Esophagus squamous epithelium (tissue), 5 donors: ENCODE results near the gene CHID1. TPM values are rescaled to one million over a fixed set of nuclear protein-coding genes. Genes with fewer than 3 reads are reported as not detected.

ENCODE experiments used
- DNase-seq: peaks from one replicate; lab custom pipeline; 2025; lab: John Stamatoyannopoulos, UW
- H3K27ac ChIP-seq, 4 donors: fragments of 200-600 bp; sonication (generic); one replicate each; pipeline ENCODE4 v1.5.1; 2016 to 2019; ENCODE audit warnings: mild to moderate bottlenecking in 1 of 4
- H3K27me3 ChIP-seq, 4 donors: fragments of 200-600 bp; sonication (generic); 1 replicate in 3 of 4; 2 replicates in 1 of 4; pipeline versions ENCODE4 v1.5.1 to v1.6.0; 2017 to 2021; ENCODE audit warnings: antibody characterized with exemption in 1 of 4
- H3K36me3 ChIP-seq, 3 donors: fragments of 200-600 bp; sonication (generic); one replicate each; pipeline ENCODE4 v1.5.1; 2016 to 2019
- H3K4me1 ChIP-seq, 3 donors: fragments of 200-600 bp; sonication (generic); one replicate each; pipeline ENCODE4 v1.5.1; 2017 to 2019
- H3K4me3 ChIP-seq, 4 donors: fragments of 200-600 bp; sonication (generic); 1 replicate in 3 of 4; 2 replicates in 1 of 4; pipeline ENCODE4 v1.5.1; 2016 to 2019; ENCODE audit warnings: mild to moderate bottlenecking in 2 of 4, moderate library complexity in 1 of 4
- H3K9me3 ChIP-seq, 3 donors: fragments of 200-600 bp; sonication (generic); one replicate each; pipeline ENCODE4 v1.5.1; 2016 to 2019
- POLR2A ChIP-seq, 4 donors: fragments of 450-650 bp; IDR thresholded peaks; one replicate each; pipeline ENCODE4 v1.6.1; 2017; ENCODE audit warnings: antibody characterized with exemption in 4 of 4, mild to moderate bottlenecking in 4 of 4, moderate library complexity in 3 of 4
- WGBS, 2 donors: methylation state at CpG; one replicate each; pipeline ENCODE4 v1.1.5; 2018; 5-methylcytosine and 5-hydroxymethylcytosine counted together
- intact Hi-C: fragments of 100-400 bp; cut with DNase I; formaldehyde crosslinking; loops from one replicate; pipeline ENCODE4 v1.15.0; 2022
- total RNA-seq, 4 donors: library from RNA; depleted of rRNA; stranded (reverse); fragments of >200 nt; gene quantifications; one replicate each; pipeline ENCODE4 v1.1.0, GENCODE V29; 2016
- TF ChIP-seq, protein P1 (sequence below), 6 experiments: fragments of 450-650 bp in 4 of 6; fragments of 200-600 bp in 2 of 6; sonication (generic) in 2 of 6; IDR thresholded peaks; one replicate each; pipeline ENCODE4 v1.5.1; 2016 to 2019; ENCODE audit warnings: antibody characterized with exemption in 6 of 6, mild to moderate bottlenecking in 4 of 6, moderate library complexity in 4 of 6
- donor health status: DM: yes; HTN: yes; CAD: no.

Gene CHID1
- total RNA-seq, 4 donors from 2014 or later: 58.2 to 63.4 (median 61.3) TPM

GRCh38 chr11:823441-824291 lies 86.9 kb downstream of the CHID1 start:
- no peak overlapping the region for H3K27ac ChIP-seq
- WGBS, 2 donors: 87 to 90% methylated on average over 4 to 27 of the region's 53 CpGs
- intact Hi-C loops: no loop called here

DNA sequence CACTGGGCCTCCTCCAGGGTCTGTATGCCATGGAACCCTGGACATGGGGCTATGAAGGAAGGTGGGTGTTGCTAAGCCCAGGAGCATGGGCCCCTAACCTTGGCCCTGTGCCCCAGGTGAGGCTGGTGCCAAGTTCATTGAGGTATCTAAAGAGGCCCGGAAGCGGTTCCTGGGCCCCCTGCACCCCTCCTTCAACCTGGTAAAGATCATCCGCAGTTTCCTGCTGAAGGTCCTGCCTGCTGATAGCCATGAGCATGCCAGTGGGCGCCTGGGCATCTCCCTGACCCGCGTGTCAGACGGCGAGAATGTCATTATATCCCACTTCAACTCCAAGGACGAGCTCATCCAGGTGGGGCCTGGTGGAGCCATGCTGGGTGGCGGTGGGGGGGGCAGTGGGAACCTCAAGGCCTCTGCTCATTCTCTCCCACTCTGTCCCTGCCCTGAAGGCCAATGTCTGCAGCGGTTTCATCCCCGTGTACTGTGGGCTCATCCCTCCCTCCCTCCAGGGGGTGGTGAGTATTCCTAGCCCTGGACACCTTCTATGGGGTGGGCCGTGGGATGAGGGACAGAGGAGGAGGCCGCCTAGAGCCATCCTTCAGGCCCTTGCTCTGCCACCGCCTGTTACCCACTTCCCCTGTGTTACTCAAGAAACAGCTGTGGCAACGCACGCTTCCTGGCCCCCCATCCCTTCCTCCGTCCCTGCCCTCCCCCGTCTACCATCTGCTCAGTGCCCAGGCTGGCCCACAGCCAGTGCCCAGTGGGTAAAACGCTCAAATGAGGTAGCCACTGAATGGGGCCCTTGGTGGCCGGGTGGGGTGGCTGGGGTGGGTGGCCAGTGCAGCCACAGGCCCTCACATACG lies 88.9 kb downstream of the CHID1 start:
- WGBS, 2 donors: 64 to 70% methylated on average over 3 to 10 of the region's 22 CpGs
- intact Hi-C loops: no loop called here

More at GRCh38 chr11:823441-824291, 86.9 kb downstream of the CHID1 start:
- TF ChIP-seq, protein P1, sequence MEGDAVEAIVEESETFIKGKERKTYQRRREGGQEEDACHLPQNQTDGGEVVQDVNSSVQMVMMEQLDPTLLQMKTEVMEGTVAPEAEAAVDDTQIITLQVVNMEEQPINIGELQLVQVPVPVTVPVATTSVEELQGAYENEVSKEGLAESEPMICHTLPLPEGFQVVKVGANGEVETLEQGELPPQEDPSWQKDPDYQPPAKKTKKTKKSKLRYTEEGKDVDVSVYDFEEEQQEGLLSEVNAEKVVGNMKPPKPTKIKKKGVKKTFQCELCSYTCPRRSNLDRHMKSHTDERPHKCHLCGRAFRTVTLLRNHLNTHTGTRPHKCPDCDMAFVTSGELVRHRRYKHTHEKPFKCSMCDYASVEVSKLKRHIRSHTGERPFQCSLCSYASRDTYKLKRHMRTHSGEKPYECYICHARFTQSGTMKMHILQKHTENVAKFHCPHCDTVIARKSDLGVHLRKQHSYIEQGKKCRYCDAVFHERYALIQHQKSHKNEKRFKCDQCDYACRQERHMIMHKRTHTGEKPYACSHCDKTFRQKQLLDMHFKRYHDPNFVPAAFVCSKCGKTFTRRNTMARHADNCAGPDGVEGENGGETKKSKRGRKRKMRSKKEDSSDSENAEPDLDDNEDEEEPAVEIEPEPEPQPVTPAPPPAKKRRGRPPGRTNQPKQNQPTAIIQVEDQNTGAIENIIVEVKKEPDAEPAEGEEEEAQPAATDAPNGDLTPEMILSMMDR (IDR thresholded peaks at IDR 0.05): no peak
- no peak for TF ChIP-seq POLR2A (IDR thresholded peaks at IDR 0.05)
- H3K36me3 ChIP-seq: peaks cover 22 to 47% (median 24%) of the 10 kb centered on the region in 3 donors
- DNase-seq: no peak
- H3K9me3 ChIP-seq: no peaks in the 10 kb centered on the region
- peaks cover 40 to 78% (median 51%) of the 10 kb centered on the region in 3 donors for H3K4me1 ChIP-seq
- no peak overlapping the region for H3K4me3 ChIP-seq
- H3K27me3 ChIP-seq: peaks cover 0 to 49% (median 0%) of the 10 kb centered on the region in 4 donors

GRCh38 chr11:820655-821511 lies 89.7 kb downstream of the CHID1 start:
- H3K4me1 ChIP-seq: peaks cover 26 to 57% (median 34%) of the 10 kb centered on the region in 3 donors
- WGBS, 2 donors: 34 to 38% methylated on average over 4 of the region's 11 CpGs

More for the DNA sequence above, 88.9 kb downstream of the CHID1 start:
- peak overlapping the region; percentile 92 to 98 (median 96) for H3K27ac ChIP-seq
- H3K36me3 ChIP-seq: peaks cover 22 to 47% (median 24%) of the 10 kb centered on the region in 3 donors
- peak overlapping the region in 2 of 4 donors; percentile 87 to 96 for H3K4me3 ChIP-seq
- H3K9me3 ChIP-seq: no peaks in the 10 kb centered on the region
- TF ChIP-seq POLR2A (IDR thresholded peaks at IDR 0.05): no peak
- TF ChIP-seq, protein P1 (IDR thresholded peaks at IDR 0.05): no peak
- H3K27me3 ChIP-seq: peaks cover 0 to 29% (median 0%) of the 10 kb centered on the region in 4 donors
- DNase-seq: no peak
- peaks cover 30 to 65% (median 40%) of the 10 kb centered on the region in 3 donors for H3K4me1 ChIP-seq

GRCh38 chr11:819943-820649 lies 90.5 kb downstream of the CHID1 start:
- 0% methylated on average over 2 of the region's 47 CpGs; no CpG with 5 or more reads in 1 of the 2 donors for WGBS, 2 donors
- intact Hi-C loops: no loop called here
- Histone ChIP-seq H3K9me3 (no peaks in the 10 kb centered on the region), H3K4me1 (peaks cover 26 to 49% (median 27%) of the 10 kb centered on the region in 3 donors), H3K27me3 (peaks cover 0 to 13% (median 0%) of the 10 kb centered on the region in 4 donors), H3K27ac (peak overlapping the region; percentile 92 to 98 (median 96)), H3K36me3 (peaks cover 20 to 44% (median 24%) of the 10 kb centered on the region in 3 donors), H3K4me3 (peak overlapping the region; percentile 72 to 96 (median 82))
- TF ChIP-seq POLR2A (IDR thresholded peaks at IDR 0.05): peak in 2 of 4 donors; percentile 9 to 44
- TF ChIP-seq, protein P1 (IDR thresholded peaks at IDR 0.05): no peak
- peak; percentile 74 for DNase-seq

More at GRCh38 chr11:820655-821511, 89.7 kb downstream of the CHID1 start:
- Histone ChIP-seq H3K36me3 (peaks cover 22 to 44% (median 24%) of the 10 kb centered on the region in 3 donors), H3K4me3 (peak overlapping the region; percentile 72 to 96 (median 82)), H3K27ac (peak overlapping the region; percentile 92 to 98 (median 96)), H3K27me3 (peaks cover 0 to 21% (median 0%) of the 10 kb centered on the region in 4 donors), H3K9me3 (no peaks in the 10 kb centered on the region)
- TF ChIP-seq, protein P1 (IDR thresholded peaks at IDR 0.05): no peak
- no peak for TF ChIP-seq POLR2A (IDR thresholded peaks at IDR 0.05)
- no peak for DNase-seq
- intact Hi-C loops: no loop called here
